T-helper 9 cell (primary cell): Measurements from ENCODE around the gene GPATCH8.
"Not testable (repeated sequence)": the region's sequence is repeated elsewhere in the genome, so short reads cannot be mapped to it uniquely, and the experiment has no call there.

Experiments
- DNase-seq: peaks from one replicate; pipeline ENCODE4 v3.0.0-alpha.2; 2020

Gene GPATCH8

GRCh38 chr17:44527102-44527501 lies 23.9 kb upstream of the GPATCH8 start:
- DNase-seq = no peak

- DNase-seq = no peak
Measured at GRCh38 chr17:44523672-44523972, 20.4 kb upstream of the GPATCH8 start.

GRCh38 chr17:44522883-44523671 lies 19.9 kb upstream of the GPATCH8 start:
- DNase-seq = no peak

GRCh38 chr17:44518032-44518431 lies 14.8 kb upstream of the GPATCH8 start:
- no peak for DNase-seq

- DNase-seq = not testable (repeated sequence)
Measured at GRCh38 chr17:44511241-44512134, 8.3 kb upstream of the GPATCH8 start.

- DNase-seq = not testable (repeated sequence)
Measured at GRCh38 chr17:44506939-44507604, 3.9 kb upstream of the GPATCH8 start.

GRCh38 chr17:44502598-44503146 lies 534 bp downstream of the GPATCH8 start:
- no peak for DNase-seq

- DNase-seq = no peak
Measured at GRCh38 chr17:44501866-44502375, 1.3 kb downstream of the GPATCH8 start.

GRCh38 chr17:44499722-44500121 lies 3.5 kb downstream of the GPATCH8 start:
- DNase-seq = no peak

- no peak for DNase-seq
Measured at GRCh38 chr17:44496815-44497214, 6.4 kb downstream of the GPATCH8 start.

GRCh38 chr17:44493339-44493738 lies 9.9 kb downstream of the GPATCH8 start:
- DNase-seq = no peak

GRCh38 chr17:44492706-44493272 lies 10.4 kb downstream of the GPATCH8 start:
- no peak for DNase-seq

- no peak for DNase-seq
Measured at GRCh38 chr17:44489581-44489980, 13.6 kb downstream of the GPATCH8 start.

- DNase-seq = no peak
Measured at GRCh38 chr17:44487170-44487569, 16.0 kb downstream of the GPATCH8 start.

- DNase-seq = no peak
Measured at GRCh38 chr17:44473367-44473766, 29.8 kb downstream of the GPATCH8 start.

- no peak for DNase-seq
Measured at GRCh38 chr17:44469676-44470075, 33.5 kb downstream of the GPATCH8 start.

GRCh38 chr17:44467108-44467507 lies 36.1 kb downstream of the GPATCH8 start:
- no peak for DNase-seq

GRCh38 chr17:44466339-44466738 lies 36.9 kb downstream of the GPATCH8 start:
- no peak for DNase-seq

- DNase-seq = no peak
Measured at GRCh38 chr17:44465897-44466296, 37.3 kb downstream of the GPATCH8 start.

- DNase-seq = no peak
Measured at GRCh38 chr17:44465276-44465675, 37.9 kb downstream of the GPATCH8 start.

GRCh38 chr17:44464037-44464436 lies 39.2 kb downstream of the GPATCH8 start:
- no peak for DNase-seq

- no peak for DNase-seq
Measured at GRCh38 chr17:44451832-44452231, 51.4 kb downstream of the GPATCH8 start.
